Activated CD4-positive, alpha-beta T cell treated with anti-CD3 and anti-CD28 coated beads for 36 hours (primary cell): ENCODE measurements around the gene DOC2A. TPM values are rescaled to one million over a fixed set of nuclear protein-coding genes. Genes with fewer than 3 reads are reported as not detected.

Source experiments
- ATAC-seq: fragments of 200-7000 bp; cut with Tn5 transposase; one replicate; pipeline ENCODE4 v1.10.0; 2021; ENCODE audit warnings: mild to moderate bottlenecking, moderate library complexity
- CTCF ChIA-PET: fragments of 350-600 bp; sonication (Branson Sonifier 250); formaldehyde crosslinking; loops from one replicate; lab custom pipeline; 2021; ENCODE audit warnings: antibody characterized with exemption; lab: Charles Lee
- POLR2A ChIA-PET: fragments of 350-600 bp; sonication (Branson Sonifier 250); formaldehyde crosslinking; loops from one replicate; lab custom pipeline; 2021; ENCODE audit warnings: antibody characterized with exemption, inconsistent platforms; lab: Charles Lee
- DNase-seq: peaks from one replicate; pipeline ENCODE4 v3.0.0-alpha.2; 2020
- H3K27ac Mint-ChIP-seq: one replicate; pipeline ENCODE4 v1.8.0; 2021; ENCODE audit warnings: mixed read lengths
- H3K27me3 Mint-ChIP-seq: one replicate; pipeline ENCODE4 v1.8.0; 2021; ENCODE audit warnings: mixed read lengths
- H3K36me3 Mint-ChIP-seq: one replicate; pipeline ENCODE4 v1.8.0; 2021; ENCODE audit warnings: low read depth, mixed read lengths
- H3K4me1 Mint-ChIP-seq: one replicate; pipeline ENCODE4 v1.8.0; 2021; ENCODE audit warnings: mixed read lengths
- H3K4me3 Mint-ChIP-seq: one replicate; pipeline ENCODE4 v1.8.0; 2021; ENCODE audit warnings: mild to moderate bottlenecking, moderate library complexity, mixed read lengths
- H3K9me3 Mint-ChIP-seq: one replicate; pipeline ENCODE4 v1.8.0; 2021; ENCODE audit warnings: low read depth, mixed read lengths
- intact Hi-C, 2 experiments: fragments of 100-400 bp; cut with DNase I in 1 of 2; cut with micrococcal nuclease in 1 of 2; formaldehyde crosslinking; loops; one replicate each; pipeline versions ENCODE4 v1.14.2 to v1.15.1; 2022 to 2024; cut with DNase I, micrococcal nuclease
- total RNA-seq, 2 experiments: library from RNA; stranded (reverse); gene quantifications; one replicate each; pipeline ENCODE4 v1.2.3, GENCODE V29; 2021

Gene DOC2A
- total RNA-seq, 2 experiments from 2014 or later, result 0.69 to 1.3 TPM

DNA sequence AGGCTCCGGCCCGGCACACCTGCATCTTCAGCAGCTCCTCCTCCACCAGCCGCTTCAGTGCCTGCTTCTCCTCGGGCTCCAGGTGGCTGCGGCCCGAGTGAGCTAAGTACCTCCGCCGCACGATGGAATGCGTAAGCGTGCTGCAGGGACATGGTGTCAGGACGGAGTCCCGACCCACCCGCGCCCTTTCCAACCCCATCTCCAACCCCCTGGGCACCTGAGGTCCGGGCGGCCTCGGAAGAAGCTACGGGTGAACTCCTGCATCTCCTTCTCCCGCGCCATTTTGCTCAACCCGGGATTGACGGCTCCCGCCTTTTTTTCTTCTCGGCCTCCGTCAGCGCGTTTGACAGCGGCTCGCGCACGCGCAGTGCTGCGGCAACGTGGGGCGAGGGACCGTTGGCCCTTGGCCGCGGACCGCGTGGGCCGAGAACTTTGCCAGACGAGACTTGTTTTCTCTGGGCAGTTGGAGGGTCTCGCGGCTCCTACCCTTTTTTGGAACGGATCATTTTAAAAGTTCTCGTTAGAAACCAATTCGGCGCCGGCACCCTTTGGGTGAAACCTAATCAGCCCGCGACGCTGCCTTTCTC is 15.4 kb downstream of the DOC2A start, which contains the start of gene HIRIP3:
TSS of gene HIRIP3 (minus strand) at position 294 of the 587 bp plus-strand sequence. CDS start at position 282, 12 bp downstream.
- Mint-ChIP-seq H3K27ac (peak within 1 kb of the TSS; percentile 98), H3K4me1 (peaks cover 25% of the 10 kb centered on the region), H3K4me3 (peak within 1 kb of the TSS; percentile 96), H3K36me3 (peaks cover 45% of the 10 kb centered on the region), H3K9me3 (no peaks in the 10 kb centered on the region), H3K27me3 (no peaks in the 10 kb centered on the region)
- DNase-seq, result peak; percentile 93
- ChIA-PET CTCF (interaction anchor here (0.6 to 1.2 kb wide), 3 partner anchors 11 to 118 kb away, joined by 3 to 5 read pairs (median 3); partner anchors contain the start of gene KCTD13), POLR2A (interaction anchor here (0.9 to 1.6 kb wide), 3 partner anchors 10 to 70 kb away, joined by 3 to 8 read pairs (median 3); partner anchors contain the start of genes ALDOA and TAOK2)
- intact Hi-C loops, result loop anchor here (1.0 to 10.0 kb wide), 4 partner anchors 58 to 181 kb away; partner anchors contain the start of genes ALDOA (in 1 of the 2), ASPHD1 (in 1 of the 2), PAGR1 (in 1 of the 2) and PRRT2 (in 1 of the 2)
- peak; percentile 63 for ATAC-seq

DNA sequence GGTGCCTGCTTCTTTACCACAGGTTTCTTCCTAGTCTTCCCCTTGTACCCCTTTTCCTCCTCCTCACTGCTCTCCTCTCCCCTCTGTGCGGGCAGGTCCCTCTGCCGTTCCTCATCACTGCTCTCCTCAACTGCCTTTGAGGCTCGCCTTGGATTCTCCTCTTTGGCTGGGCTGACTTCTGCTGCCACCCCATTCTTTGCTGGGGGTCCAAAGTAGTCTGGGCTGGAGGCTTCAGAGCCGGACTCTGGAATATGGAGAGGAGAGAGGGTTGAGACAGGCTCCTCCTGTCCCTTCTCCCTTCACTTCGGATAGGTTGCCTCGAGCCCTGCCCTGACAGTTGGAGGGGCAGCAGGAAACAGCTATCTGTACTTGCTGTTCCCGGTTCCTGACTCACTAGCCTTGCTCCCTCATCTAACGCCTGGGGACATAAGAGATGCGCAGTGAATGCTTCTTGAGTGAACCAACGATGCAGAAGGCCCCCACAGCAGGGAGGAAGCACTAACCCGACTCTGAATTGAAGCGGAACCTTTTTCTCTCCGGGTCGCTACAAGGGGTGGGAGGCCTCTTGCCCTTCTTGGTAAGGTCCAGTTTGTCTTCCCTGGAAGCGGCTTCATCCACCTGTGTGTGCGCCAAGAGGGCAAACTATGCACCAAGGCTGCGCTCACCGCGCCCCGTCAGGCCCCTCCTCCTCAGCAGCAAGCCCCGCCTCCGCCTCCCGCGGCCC is 16.1 kb downstream of the DOC2A start:
- peak overlapping the region; percentile 96 for H3K4me3 Mint-ChIP-seq
- peak overlapping the region; percentile 98 for H3K27ac Mint-ChIP-seq
- POLR2A ChIA-PET, result interaction anchor here (0.9 to 1.6 kb wide), 3 partner anchors 9 to 71 kb away, joined by 3 to 8 read pairs (median 3); partner anchors contain the start of genes ALDOA and TAOK2
- CTCF ChIA-PET, result interaction anchor here (0.6 to 1.2 kb wide), 2 partner anchors 69 to 117 kb away, joined by 3 to 5 read pairs; partner anchors contain the start of gene KCTD13
- ATAC-seq (peak; percentile 53), DNase-seq (peak; percentile 86)
- H3K4me1 Mint-ChIP-seq, result peaks cover 24% of the 10 kb centered on the region
- no peaks in the 10 kb centered on the region for H3K27me3 Mint-ChIP-seq
- H3K36me3 Mint-ChIP-seq, result peaks cover 45% of the 10 kb centered on the region
- intact Hi-C loops, result loop anchor here (1.0 to 10.0 kb wide), 4 partner anchors 59 to 180 kb away; partner anchors contain the start of genes ALDOA (in 1 of the 2), ASPHD1 (in 1 of the 2), PAGR1 (in 1 of the 2) and PRRT2 (in 1 of the 2)
- H3K9me3 Mint-ChIP-seq, result no peaks in the 10 kb centered on the region

DNA sequence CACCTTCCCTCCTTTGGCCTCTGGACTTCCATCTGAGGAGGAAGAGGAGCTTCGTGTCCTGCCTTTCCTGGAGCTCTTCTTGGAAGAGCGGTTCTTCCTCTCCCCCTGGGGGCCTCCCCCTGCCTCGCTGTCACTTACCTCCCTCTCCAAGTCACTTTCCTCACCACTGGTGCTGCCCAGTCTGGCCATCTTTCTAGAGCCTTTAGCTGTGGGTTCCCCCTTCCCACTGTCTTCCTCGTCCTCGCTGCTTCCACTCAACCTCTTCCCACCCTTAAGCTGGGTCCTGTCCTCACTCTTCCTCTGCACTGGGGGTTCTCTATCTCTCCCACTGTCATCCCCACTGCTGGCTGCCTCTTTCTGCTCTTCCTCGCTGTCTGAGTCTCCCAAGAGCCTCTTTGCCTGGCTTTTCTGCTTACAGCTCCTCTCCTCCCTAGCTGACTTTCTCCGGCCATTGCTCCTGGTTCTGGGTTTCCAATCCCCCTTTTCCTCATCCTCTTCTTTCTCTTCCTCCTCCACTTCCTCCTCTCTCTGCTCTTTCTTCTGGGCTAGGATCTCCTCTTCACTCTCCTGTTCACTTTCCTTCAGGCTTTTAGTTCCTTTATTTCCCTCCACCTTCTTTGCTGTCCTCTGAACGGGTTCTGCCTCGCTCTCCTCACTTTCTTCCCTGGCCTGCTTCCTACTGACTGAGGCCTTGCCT is 16.8 kb downstream of the DOC2A start:
- ATAC-seq (no peak), DNase-seq (no peak)
- CTCF ChIA-PET, result interaction anchor here (0.8 to 1.0 kb wide), 2 partner anchors 21 to 327 kb away, joined by 3 read pairs; no protein-coding TSS in a partner anchor
- Mint-ChIP-seq H3K27me3 (no peaks in the 10 kb centered on the region), H3K4me1 (peaks cover 21% of the 10 kb centered on the region), H3K4me3 (peak overlapping the region; percentile 96), H3K9me3 (no peaks in the 10 kb centered on the region), H3K27ac (peak overlapping the region; percentile 98), H3K36me3 (peaks cover 41% of the 10 kb centered on the region)
- POLR2A ChIA-PET, result interaction anchor here (0.8 to 1.6 kb wide), 5 partner anchors 19 to 177 kb away, joined by 3 to 8 read pairs (median 5); partner anchors contain the start of genes KCTD13 and TAOK2
- intact Hi-C loops, result loop anchor here in 1 of 2 experiments (10.0 kb wide), 1 partner anchor 179 kb away; the partner anchor contains the start of genes PAGR1 and PRRT2

DNA sequence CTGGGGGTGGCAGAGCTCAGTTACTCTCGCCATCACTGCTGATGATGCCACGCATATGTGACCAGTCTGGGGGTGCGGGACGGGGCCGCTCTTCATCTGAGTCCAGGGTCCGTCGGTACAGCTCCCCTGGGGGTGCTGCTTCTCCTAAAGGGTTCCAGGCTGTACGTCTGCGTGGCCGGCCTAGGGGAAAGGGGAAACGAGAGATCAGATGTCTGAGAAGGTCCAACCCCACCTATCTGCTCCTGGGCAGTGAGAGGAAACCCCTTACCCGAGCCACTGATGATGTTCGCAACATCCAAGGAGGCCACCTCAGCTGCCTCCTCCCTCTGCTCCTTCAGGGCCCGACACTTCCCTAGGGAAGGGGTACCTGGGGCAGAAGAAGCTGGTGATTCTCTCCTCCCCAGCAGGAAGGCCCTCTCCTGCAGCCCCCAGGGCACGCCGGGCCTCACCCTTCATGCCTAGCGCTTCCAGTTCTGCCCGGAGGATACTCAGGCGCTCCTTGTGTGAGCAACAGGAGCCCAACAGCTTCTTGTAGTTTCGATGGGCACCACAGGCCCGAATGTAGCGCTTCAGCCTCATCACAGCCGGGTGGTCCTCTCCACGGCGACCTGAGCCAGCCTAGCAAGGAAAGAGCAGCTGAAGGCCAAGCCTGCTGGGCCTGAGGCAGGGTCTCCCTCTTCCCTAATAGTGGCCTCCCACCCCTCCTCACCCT is 17.5 kb downstream of the DOC2A start:
- ATAC-seq (no peak), DNase-seq (no peak)
- intact Hi-C loops, result loop anchor here in 1 of 2 experiments (10.0 kb wide), 1 partner anchor 179 kb away; the partner anchor contains the start of genes PAGR1 and PRRT2
- Mint-ChIP-seq H3K9me3 (no peaks in the 10 kb centered on the region), H3K36me3 (peaks cover 37% of the 10 kb centered on the region), H3K27ac (no peak overlapping the region), H3K4me1 (peaks cover 21% of the 10 kb centered on the region), H3K4me3 (no peak overlapping the region), H3K27me3 (no peaks in the 10 kb centered on the region)
- ChIA-PET POLR2A (interaction anchor here (0.8 to 1.4 kb wide), 4 partner anchors 18 to 177 kb away, joined by 3 to 6 read pairs (median 4); partner anchors contain the start of genes KCTD13 and TAOK2), CTCF (interaction anchor here (0.8 to 1.5 kb wide), 3 partner anchors 12 to 327 kb away, joined by 3 to 4 read pairs (median 3); no protein-coding TSS in a partner anchor)

DNA sequence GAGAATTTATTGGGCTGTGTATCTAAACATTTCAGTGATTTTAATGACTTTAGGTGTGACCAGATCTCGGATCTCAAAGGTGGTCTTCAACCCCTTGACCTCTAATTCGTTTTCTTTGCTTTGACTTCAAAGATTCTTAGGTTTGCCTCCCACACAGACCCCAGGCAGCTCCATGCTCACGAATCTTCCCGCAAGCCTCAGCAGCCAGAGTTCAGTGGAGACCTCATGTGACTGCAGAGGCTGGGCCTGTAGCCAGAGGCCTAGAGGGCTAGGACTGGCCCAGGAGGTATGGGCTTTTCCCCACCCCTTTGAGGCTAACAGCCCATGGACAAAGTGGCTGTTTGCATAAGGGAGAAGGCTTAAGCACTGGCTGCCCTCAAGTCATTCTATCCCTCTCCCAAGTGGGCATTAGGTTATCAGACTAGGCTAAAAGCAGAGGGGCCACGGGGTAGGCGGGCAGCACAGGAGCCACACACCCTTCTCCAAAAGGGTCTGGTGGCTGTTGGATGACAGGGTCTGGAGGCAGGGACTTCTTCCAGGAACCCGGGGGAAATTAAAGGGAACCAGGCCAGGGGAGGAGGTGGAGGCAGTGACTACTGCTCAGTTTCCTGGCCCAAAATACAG is 18.4 kb downstream of the DOC2A start:
- Mint-ChIP-seq H3K4me1 (peaks cover 17% of the 10 kb centered on the region), H3K36me3 (peaks cover 30% of the 10 kb centered on the region), H3K4me3 (no peak overlapping the region), H3K27me3 (no peaks in the 10 kb centered on the region), H3K9me3 (no peaks in the 10 kb centered on the region), H3K27ac (no peak overlapping the region)
- no peak for DNase-seq
- no peak for ATAC-seq
- POLR2A ChIA-PET, result interaction anchor here (1.2 to 1.4 kb wide), 2 partner anchors 19 to 67 kb away, joined by 5 to 6 read pairs; partner anchors contain the start of genes KCTD13 and TAOK2
- intact Hi-C loops, result loop anchor here in 1 of 2 experiments (10.0 kb wide), 1 partner anchor 178 kb away; the partner anchor contains the start of genes PAGR1 and PRRT2
- CTCF ChIA-PET, result interaction anchor here (1.5 kb wide), 1 partner anchor 11 kb away, joined by 4 read pairs; no protein-coding TSS in a partner anchor

DNA sequence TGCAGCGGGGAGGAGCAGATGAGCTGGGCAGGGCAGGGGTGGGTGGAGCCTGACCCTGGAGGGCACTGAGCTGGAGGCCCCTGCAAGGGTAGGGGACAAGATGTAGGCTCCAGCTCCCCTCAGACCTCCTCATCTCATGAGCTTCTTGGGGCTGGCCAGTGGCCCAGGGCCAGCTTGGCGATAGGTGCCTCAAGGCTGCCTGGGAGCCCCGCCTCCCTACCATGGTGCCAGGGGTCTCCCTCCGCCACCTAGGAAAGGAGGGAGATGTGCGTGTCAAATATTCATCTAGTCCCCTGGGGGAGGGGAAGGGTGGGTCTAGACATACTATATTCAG is 19.3 kb downstream of the DOC2A start:
- Mint-ChIP-seq H3K9me3 (no peaks in the 10 kb centered on the region), H3K27ac (no peak overlapping the region), H3K4me3 (no peak overlapping the region), H3K4me1 (peaks cover 12% of the 10 kb centered on the region), H3K27me3 (no peaks in the 10 kb centered on the region), H3K36me3 (peaks cover 28% of the 10 kb centered on the region)
- no peak for ATAC-seq
- DNase-seq, result no peak
- intact Hi-C loops, result loop anchor here in 1 of 2 experiments (10.0 kb wide), 1 partner anchor 177 kb away; the partner anchor contains the start of genes PAGR1 and PRRT2
- ChIA-PET CTCF (no interaction called here), POLR2A (no interaction called here)

DNA sequence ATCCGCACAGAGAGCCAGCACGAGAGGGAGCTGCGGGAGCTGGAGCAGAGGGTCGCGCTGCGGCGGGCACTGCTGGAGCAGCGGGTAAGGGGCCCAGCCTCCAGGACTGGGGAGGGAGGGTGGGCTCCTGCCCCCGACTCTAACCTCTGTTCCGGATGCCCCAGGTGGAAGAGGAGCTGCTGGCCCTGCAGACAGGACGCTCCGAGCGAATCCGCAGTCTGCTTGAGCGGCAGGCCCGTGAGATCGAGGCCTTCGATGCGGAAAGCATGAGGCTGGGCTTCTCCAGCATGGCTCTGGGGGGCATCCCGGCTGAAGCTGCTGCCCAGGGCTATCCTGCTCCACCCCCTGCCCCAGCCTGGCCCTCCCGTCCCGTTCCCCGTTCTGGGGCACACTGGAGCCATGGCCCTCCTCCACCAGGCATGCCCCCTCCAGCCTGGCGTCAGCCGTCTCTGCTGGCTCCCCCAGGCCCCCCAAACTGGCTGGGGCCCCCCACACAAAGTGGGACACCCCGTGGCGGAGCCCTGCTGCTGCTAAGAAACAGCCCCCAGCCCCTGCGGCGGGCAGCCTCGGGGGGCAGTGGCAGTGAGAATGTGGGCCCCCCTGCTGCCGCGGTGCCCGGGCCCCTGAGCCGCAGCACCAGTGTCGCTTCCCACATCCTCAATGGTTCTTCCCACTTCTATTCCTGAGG is 19.8 kb downstream of the DOC2A start:
- no peak overlapping the region for H3K27ac Mint-ChIP-seq
- POLR2A ChIA-PET, result no interaction called here
- H3K27me3 Mint-ChIP-seq, result no peaks in the 10 kb centered on the region
- no peak overlapping the region for H3K4me3 Mint-ChIP-seq
- H3K4me1 Mint-ChIP-seq, result peaks cover 12% of the 10 kb centered on the region
- ATAC-seq (no peak), DNase-seq (no peak)
- intact Hi-C loops, result loop anchor here in 1 of 2 experiments (10.0 kb wide), 1 partner anchor 176 kb away; the partner anchor contains the start of genes PAGR1 and PRRT2
- no peaks in the 10 kb centered on the region for H3K9me3 Mint-ChIP-seq
- CTCF ChIA-PET, result no interaction called here
- peaks cover 27% of the 10 kb centered on the region for H3K36me3 Mint-ChIP-seq

DNA sequence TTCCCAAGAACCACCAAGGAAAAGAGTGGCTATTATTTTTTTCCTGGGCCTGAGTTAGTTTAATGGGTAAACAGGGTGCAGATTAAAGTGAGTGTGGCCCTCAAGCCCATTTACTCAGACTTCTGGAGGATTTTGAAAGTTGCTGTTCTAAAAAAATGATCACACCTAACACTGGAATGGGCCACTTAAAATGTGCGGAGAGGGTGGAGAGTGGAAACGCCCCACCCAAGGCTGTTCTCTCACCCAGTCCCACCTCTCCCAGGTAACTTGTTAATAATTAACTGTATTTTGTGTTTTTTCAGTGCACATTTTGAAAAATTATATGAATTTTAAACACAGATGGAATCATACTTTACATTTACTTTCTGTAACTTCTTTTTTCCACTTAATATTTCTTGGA is 20.8 kb downstream of the DOC2A start:
- ChIA-PET POLR2A (no interaction called here), CTCF (no interaction called here)
- H3K4me3 Mint-ChIP-seq, result no peak overlapping the region
- H3K27ac Mint-ChIP-seq, result no peak overlapping the region
- ATAC-seq, result no peak
- H3K4me1 Mint-ChIP-seq, result peaks cover 12% of the 10 kb centered on the region
- DNase-seq, result no peak
- peaks cover 31% of the 10 kb centered on the region for H3K36me3 Mint-ChIP-seq
- H3K9me3 Mint-ChIP-seq, result no peaks in the 10 kb centered on the region
- no peaks in the 10 kb centered on the region for H3K27me3 Mint-ChIP-seq
- intact Hi-C loops, result loop anchor here in 1 of 2 experiments (10.0 kb wide), 1 partner anchor 175 kb away; the partner anchor contains the start of genes PAGR1 and PRRT2

DNA sequence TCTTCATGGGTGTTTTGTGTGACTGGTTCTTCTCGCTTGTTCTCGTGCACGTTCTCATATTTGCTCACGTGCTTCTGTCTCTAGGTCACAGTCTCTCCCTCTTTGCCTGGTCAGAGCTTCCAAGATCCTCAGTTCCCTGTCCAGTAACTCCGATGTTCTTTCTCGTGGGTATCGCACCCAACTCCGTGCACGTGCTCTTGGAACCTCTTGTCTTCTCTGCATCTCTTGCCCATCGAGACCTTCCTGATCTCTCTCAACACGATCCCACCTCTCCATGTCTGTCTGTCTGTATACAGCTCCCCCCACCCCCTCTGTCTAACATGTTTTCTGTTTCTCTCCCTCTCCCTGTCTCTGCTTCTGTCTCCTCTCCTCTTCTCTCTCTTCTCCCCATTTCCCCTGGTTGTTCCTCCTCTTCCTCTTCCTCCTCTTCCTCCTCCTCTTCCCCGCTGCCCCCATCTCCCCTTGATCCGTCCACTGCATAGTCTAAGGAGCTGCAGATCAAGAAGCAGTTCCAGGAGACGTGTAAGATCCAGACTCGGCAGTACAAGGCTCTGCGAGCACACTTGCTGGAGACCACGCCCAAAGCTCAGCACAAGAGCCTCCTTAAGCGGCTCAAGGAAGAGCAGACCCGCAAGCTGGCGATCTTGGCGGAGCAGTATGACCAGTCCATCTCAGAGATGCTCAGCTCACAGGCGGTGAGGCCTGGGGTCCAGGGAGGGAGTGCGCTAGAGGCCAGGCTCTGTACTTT is 21.5 kb downstream of the DOC2A start:
- peaks cover 5% of the 10 kb centered on the region for H3K4me1 Mint-ChIP-seq
- ATAC-seq, result no peak
- DNase-seq, result no peak
- H3K27ac Mint-ChIP-seq, result no peak overlapping the region
- no peak overlapping the region for H3K4me3 Mint-ChIP-seq
- intact Hi-C loops, result no loop called here
- peaks cover 29% of the 10 kb centered on the region for H3K36me3 Mint-ChIP-seq
- H3K9me3 Mint-ChIP-seq, result no peaks in the 10 kb centered on the region
- no peaks in the 10 kb centered on the region for H3K27me3 Mint-ChIP-seq
- CTCF ChIA-PET, result interaction anchor here (0.6 to 0.8 kb wide), 2 partner anchors 52 to 194 kb away, joined by 3 read pairs; no protein-coding TSS in a partner anchor
- POLR2A ChIA-PET, result no interaction called here
